GM18868 (cell line): ENCODE measurements around the gene AP3B1.
A peak's percentile ranks its signal among the peaks of the same experiment; 100 is the strongest.
"Not testable (repeated sequence)": the region's sequence is repeated elsewhere in the genome, so short reads cannot be mapped to it uniquely, and the experiment has no call there.

ENCODE experiments used
- ATAC-seq: cut with Tn5 transposase; IDR thresholded peaks from one replicate; pipeline ENCODE4 v1.9.1; 2021; ENCODE audit warnings: mild to moderate bottlenecking, moderate library complexity; ENCODE audit not compliant: unreplicated experiment

The AP3B1 gene

GRCh38 chr5:78245136-78245535 is 49.4 kb downstream of the AP3B1 start:
- no peak for ATAC-seq

- no peak for ATAC-seq
Measured at GRCh38 chr5:78243639-78244038, 50.9 kb downstream of the AP3B1 start.

- no peak for ATAC-seq
Measured at GRCh38 chr5:78243091-78243490, 51.4 kb downstream of the AP3B1 start.

- ATAC-seq = no peak
Measured at GRCh38 chr5:78242001-78242400, 52.5 kb downstream of the AP3B1 start.

GRCh38 chr5:78237911-78238310 is 56.6 kb downstream of the AP3B1 start:
- no peak for ATAC-seq

- no peak for ATAC-seq
Measured at GRCh38 chr5:78236046-78236445, 58.5 kb downstream of the AP3B1 start.

- ATAC-seq = no peak
Measured at GRCh38 chr5:78235289-78235688, 59.2 kb downstream of the AP3B1 start.

GRCh38 chr5:78234804-78235203 is 59.7 kb downstream of the AP3B1 start:
- no peak for ATAC-seq

- no peak for ATAC-seq
Measured at GRCh38 chr5:78232163-78232562, 62.3 kb downstream of the AP3B1 start.

GRCh38 chr5:78224358-78224757 is 70.1 kb downstream of the AP3B1 start:
- ATAC-seq = no peak

- peak; percentile 99 for ATAC-seq
Measured at GRCh38 chr5:78221964-78222451, 72.5 kb downstream of the AP3B1 start.

GRCh38 chr5:78221467-78221866 is 73.0 kb downstream of the AP3B1 start:
- no peak for ATAC-seq

- ATAC-seq = no peak
Measured at GRCh38 chr5:78215972-78216371, 78.5 kb downstream of the AP3B1 start.

GRCh38 chr5:78215565-78215964 is 78.9 kb downstream of the AP3B1 start:
- ATAC-seq = no peak

- ATAC-seq = no peak
Measured at GRCh38 chr5:78213799-78214198, 80.7 kb downstream of the AP3B1 start.

- ATAC-seq = no peak
Measured at GRCh38 chr5:78211052-78211451, 83.4 kb downstream of the AP3B1 start.

- no peak for ATAC-seq
Measured at GRCh38 chr5:78204241-78204640, 90.3 kb downstream of the AP3B1 start.

- no peak for ATAC-seq
Measured at GRCh38 chr5:78203815-78204214, 90.7 kb downstream of the AP3B1 start.

GRCh38 chr5:78190402-78190801 is 104.1 kb downstream of the AP3B1 start:
- ATAC-seq = no peak

GRCh38 chr5:78188681-78189080 is 105.8 kb downstream of the AP3B1 start:
- not testable (repeated sequence) for ATAC-seq

- ATAC-seq = no peak
Measured at GRCh38 chr5:78187172-78187571, 107.3 kb downstream of the AP3B1 start.

GRCh38 chr5:78182838-78183237 is 111.7 kb downstream of the AP3B1 start:
- ATAC-seq = no peak

GRCh38 chr5:78178356-78178755 is 116.1 kb downstream of the AP3B1 start:
- ATAC-seq = no peak

GRCh38 chr5:78170335-78170734 is 124.2 kb downstream of the AP3B1 start:
- not testable (repeated sequence) for ATAC-seq
